AG04449 (cell line): Measurements from ENCODE around the gene KLC1.

Experiments used
- CTCF ChIA-PET: fragments of 350-600 bp; formaldehyde crosslinking; extraction: SDS; loops from one replicate; lab custom pipeline; 2021; ENCODE audit warnings: antibody characterized with exemption; lab: Yijun Ruan, JAX
- POLR2A ChIA-PET: fragments of 400-600, 350-600 bp; formaldehyde crosslinking; extraction: SDS; loops from one replicate; lab custom pipeline; 2020; ENCODE audit warnings: antibody characterized with exemption, inconsistent platforms; lab: Yijun Ruan, JAX
- DNase-seq: peaks from one replicate; pipeline ENCODE4 v3.0.0-alpha.2; 2010; ENCODE audit warnings: low read depth, low spot score
- H3K4me3 ChIP-seq: 2 replicates; pipeline ENCODE4 v1.5.1; 2011; ENCODE audit warnings: low read depth, mild to moderate bottlenecking, control low read depth, low read length
- CTCF ChIP-seq: IDR thresholded peaks from one replicate; pipeline ENCODE4 v1.5.1; 2011; ENCODE audit warnings: mild to moderate bottlenecking, moderate library complexity, low read length, control low read depth, inconsistent platforms; ENCODE audit not compliant: insufficient read depth; ENCODE audit errors: missing control alignments

Gene KLC1

GRCh38 chr14:103742499-103743255, 113.7 kb downstream of the KLC1 start:
- DNase-seq: no peak
- no peak for TF ChIP-seq CTCF
- POLR2A ChIA-PET: no interaction called here
- H3K4me3 ChIP-seq: no peak overlapping the region
- CTCF ChIA-PET: interaction anchor here (0.9 to 2.1 kb wide), 4 partner anchors 8 to 129 kb away, joined by 3 to 5 read pairs (median 4); no protein-coding TSS in a partner anchor

- POLR2A ChIA-PET: no interaction called here
- DNase-seq: no peak
- no peak for TF ChIP-seq CTCF
- H3K4me3 ChIP-seq: no peak overlapping the region
- CTCF ChIA-PET: interaction anchor here (1.7 kb wide), 1 partner anchor 19 kb away, joined by 4 read pairs; no protein-coding TSS in a partner anchor
Observed at GRCh38 chr14:103743691-103744090, 114.7 kb downstream of the KLC1 start.

DNA sequence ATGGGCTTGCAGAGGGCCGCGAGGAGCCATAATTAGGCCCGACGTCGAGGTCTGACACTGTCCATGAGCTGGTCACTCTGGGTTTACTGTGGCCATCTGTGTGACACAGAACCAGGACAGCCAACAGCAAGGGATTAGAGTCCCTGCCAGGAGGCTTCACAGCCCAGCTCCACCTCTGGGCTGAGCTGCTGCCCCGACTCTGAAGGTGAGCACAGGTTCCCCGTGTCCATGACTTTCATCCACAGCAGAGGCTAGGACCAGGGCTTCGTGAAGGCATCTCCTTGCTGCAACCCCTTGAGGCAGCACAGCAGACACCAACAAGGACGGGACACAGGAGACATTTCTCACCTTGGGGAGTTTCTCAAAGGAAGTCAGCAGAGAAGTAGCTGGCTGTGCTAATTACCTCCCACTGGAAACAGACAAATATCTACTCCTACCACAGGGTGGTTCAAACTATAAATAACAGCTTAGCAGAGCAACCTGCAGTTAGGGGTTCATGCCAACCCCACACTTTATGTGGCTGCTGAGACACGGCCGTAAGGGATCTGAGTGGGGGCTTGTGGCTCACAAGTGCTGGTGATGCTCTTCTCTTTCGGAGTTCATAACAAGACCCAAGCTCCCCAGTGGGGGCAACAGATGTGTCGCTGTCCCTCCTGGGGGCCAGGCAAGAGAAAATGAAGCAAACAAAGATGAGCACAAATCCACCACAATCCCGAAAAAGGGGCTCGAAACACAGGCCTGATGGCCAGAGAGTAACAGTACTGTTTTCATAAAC, 115.8 kb downstream of the KLC1 start:
- DNase-seq: no peak
- POLR2A ChIA-PET: no interaction called here
- CTCF ChIA-PET: interaction anchor here (1.4 kb wide), 1 partner anchor 63 kb away, joined by 3 read pairs; no protein-coding TSS in a partner anchor
- no peak overlapping the region for H3K4me3 ChIP-seq
- TF ChIP-seq CTCF: no peak

DNA sequence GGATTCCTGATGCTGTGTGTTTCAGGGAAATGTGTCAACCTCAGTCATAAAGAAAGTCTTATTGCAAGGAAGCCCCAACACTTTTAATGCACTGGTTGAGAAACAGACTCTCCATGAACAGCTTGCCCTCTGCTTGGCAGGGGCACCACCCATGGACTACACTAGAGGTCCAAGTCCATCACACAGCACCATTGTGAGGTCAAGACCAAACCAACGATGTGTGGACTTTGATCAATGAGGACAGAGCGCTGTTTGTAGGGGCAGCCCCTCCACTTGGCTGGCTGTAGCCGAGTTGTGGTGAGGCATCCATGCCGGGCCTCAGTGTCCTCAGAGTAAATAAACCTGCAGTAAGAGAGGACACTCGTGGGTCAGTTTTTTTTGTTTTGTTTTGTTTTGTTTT, 116.4 kb downstream of the KLC1 start:
- TF ChIP-seq CTCF: no peak
- ChIA-PET POLR2A (no interaction called here), CTCF (interaction anchor here (1.4 kb wide), 1 partner anchor 63 kb away, joined by 3 read pairs; no protein-coding TSS in a partner anchor)
- no peak for DNase-seq
- no peak overlapping the region for H3K4me3 ChIP-seq

- H3K4me3 ChIP-seq: no peak overlapping the region
- no peak for DNase-seq
- ChIA-PET POLR2A (interaction anchor here (0.6 kb wide), 1 partner anchor 13 kb away, joined by 4 read pairs; no protein-coding TSS in a partner anchor), CTCF (interaction anchor here (1.5 kb wide), 1 partner anchor 10 kb away, joined by 5 read pairs; no protein-coding TSS in a partner anchor)
- TF ChIP-seq CTCF: no peak
Observed at GRCh38 chr14:103746701-103747100, 117.7 kb downstream of the KLC1 start.

DNA sequence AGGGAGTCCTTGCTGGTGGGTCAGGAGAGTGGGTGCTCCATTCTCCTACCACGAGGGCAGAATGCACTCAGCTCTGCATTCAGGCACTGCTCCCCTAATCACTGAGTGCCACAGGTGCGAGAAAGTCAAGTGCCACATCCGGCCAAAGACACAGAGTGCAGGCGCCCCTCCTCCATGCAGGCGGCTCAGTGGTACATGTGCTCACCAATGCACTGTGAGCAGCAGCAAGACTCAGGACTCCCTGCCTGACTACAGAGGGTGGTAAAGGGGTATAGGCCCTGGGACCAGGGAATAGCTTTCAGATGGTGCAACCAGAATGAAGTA, 119.5 kb downstream of the KLC1 start:
- no peak for DNase-seq
- H3K4me3 ChIP-seq: no peak overlapping the region
- TF ChIP-seq CTCF: no peak
- CTCF ChIA-PET: interaction anchor here (1.5 kb wide), 1 partner anchor 61 kb away, joined by 3 read pairs; no protein-coding TSS in a partner anchor
- POLR2A ChIA-PET: no interaction called here
